Immature natural killer cell (primary cell): ENCODE data around the gene PIK3CA. TPM values are rescaled to one million over a fixed set of nuclear protein-coding genes. Genes with fewer than 3 reads are reported as not detected.

Source experiments
- DNase-seq, 3 donors: peaks; one replicate each; pipeline ENCODE4 v3.0.0; 2022; ENCODE audit warnings: mixed read lengths in 1 of 3
- H3K27ac Mint-ChIP-seq, 6 donors: one replicate each; pipeline ENCODE4 v1.8.0; 2020; ENCODE audit warnings: mixed read lengths in 6 of 6, mild to moderate bottlenecking in 5 of 6, inconsistent platforms in 4 of 6, moderate library complexity in 3 of 6
- H3K27me3 Mint-ChIP-seq, 3 donors: one replicate each; pipeline ENCODE4 v1.8.0; 2020 to 2021; ENCODE audit warnings: low read depth in 3 of 3, mild to moderate bottlenecking in 3 of 3, mixed read lengths in 3 of 3, moderate library complexity in 3 of 3, inconsistent platforms in 1 of 3
- H3K36me3 Mint-ChIP-seq, 3 donors: one replicate each; pipeline ENCODE4 v1.8.0; 2020; ENCODE audit warnings: mixed read lengths in 3 of 3, inconsistent platforms in 2 of 3, mild to moderate bottlenecking in 2 of 3
- H3K4me1 Mint-ChIP-seq, 2 donors: one replicate each; pipeline ENCODE4 v1.8.0; 2020; ENCODE audit warnings: inconsistent platforms in 2 of 2, mild to moderate bottlenecking in 2 of 2, mixed read lengths in 2 of 2, moderate library complexity in 1 of 2
- H3K4me3 Mint-ChIP-seq, 5 donors: one replicate each; pipeline ENCODE4 v1.8.0; 2020; ENCODE audit warnings: mild to moderate bottlenecking in 5 of 5, mixed read lengths in 5 of 5, inconsistent platforms in 3 of 5, moderate library complexity in 3 of 5
- H3K9me3 Mint-ChIP-seq, 6 donors: one replicate each; pipeline ENCODE4 v1.8.0; 2020; ENCODE audit warnings: mild to moderate bottlenecking in 6 of 6, mixed read lengths in 6 of 6, inconsistent platforms in 4 of 6, moderate library complexity in 3 of 6
- polyA plus RNA-seq, 3 donors: library from polyadenylated mRNA; unstranded; fragments of 300-500 nt; fragmentation: Illumina TruSeq; gene quantifications; one replicate each; pipeline ENCODE4 v1.2.3, GENCODE V29; 2021

Gene PIK3CA
- polyA plus RNA-seq, 3 donors from 2014 or later = 10.4 to 20.8 (median 17.2) TPM

DNA sequence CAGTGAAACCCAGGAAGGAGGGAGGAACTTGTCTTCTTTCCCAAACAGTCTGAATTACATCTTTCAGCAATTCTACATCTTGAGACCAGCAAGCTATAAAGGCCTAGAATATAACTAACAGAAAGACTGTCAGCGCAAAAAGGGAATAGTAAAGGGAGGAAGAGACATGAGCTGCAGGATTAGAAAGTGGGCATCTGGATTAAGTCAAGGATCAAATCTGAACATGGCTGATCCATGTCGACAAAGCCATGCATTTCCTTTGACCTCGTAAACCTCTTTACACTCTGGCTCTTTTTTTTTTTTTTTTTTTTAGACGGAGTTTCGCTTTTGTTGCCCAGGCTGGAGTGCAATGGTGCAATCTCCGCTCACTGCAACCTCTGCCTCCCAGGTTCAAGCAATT, 138.2 kb downstream of the PIK3CA start:
- Mint-ChIP-seq H3K27me3 (peaks cover 1 to 13% (median 10%) of the 10 kb centered on the region in 3 donors), H3K36me3 (no peaks in the 10 kb centered on the region), H3K4me1 (no peaks in the 10 kb centered on the region), H3K9me3 (no peaks in the 10 kb centered on the region), H3K4me3 (no peak overlapping the region), H3K27ac (no peak overlapping the region)
- no peak for DNase-seq

- Mint-ChIP-seq H3K27me3 (peaks cover 3 to 5% (median 4%) of the 10 kb centered on the region in 3 donors), H3K4me3 (no peak overlapping the region), H3K36me3 (no peaks in the 10 kb centered on the region), H3K27ac (no peak overlapping the region), H3K4me1 (no peaks in the 10 kb centered on the region), H3K9me3 (no peaks in the 10 kb centered on the region)
- no peak for DNase-seq
Observed at GRCh38 chr3:179288845-179289244, 140.7 kb downstream of the PIK3CA start.

DNA sequence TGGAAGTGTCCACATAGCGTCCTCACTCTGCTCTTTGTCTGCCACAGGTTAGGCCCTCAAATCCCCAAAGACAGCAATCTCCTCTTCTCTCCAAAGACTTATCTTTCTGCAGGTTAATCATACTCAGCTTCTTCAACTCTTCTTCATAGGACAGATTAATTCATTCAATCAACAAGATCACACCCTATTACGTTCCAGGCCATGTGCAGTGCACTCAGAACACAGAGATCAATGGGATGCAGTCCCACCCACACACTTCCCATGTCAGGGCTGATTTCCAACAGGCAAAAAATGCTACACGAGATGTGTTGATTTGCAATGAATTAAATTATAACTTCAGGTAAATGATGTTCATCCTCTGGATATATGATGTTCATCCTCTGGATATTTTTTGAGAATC, 141.1 kb downstream of the PIK3CA start:
- H3K4me3 Mint-ChIP-seq = no peak overlapping the region
- H3K9me3 Mint-ChIP-seq = no peaks in the 10 kb centered on the region
- H3K4me1 Mint-ChIP-seq = no peaks in the 10 kb centered on the region

More for the DNA sequence above, 141.1 kb downstream of the PIK3CA start:
- DNase-seq = no peak
- Mint-ChIP-seq H3K27me3 (peaks cover 3 to 5% (median 3%) of the 10 kb centered on the region in 3 donors), H3K27ac (no peak overlapping the region), H3K36me3 (no peaks in the 10 kb centered on the region)

Other genes starting within 250 kb of the PIK3CA start
- gene ZMAT3, start 76.5 kb upstream of the PIK3CA start, polyA plus RNA-seq = 10 to 100 TPM; 16.1 to 21.6 (median 20.8) TPM
- gene KCNMB3, start 102.8 kb downstream of the PIK3CA start, polyA plus RNA-seq = under 1 TPM in 2 of 3 donors, not detected in 1; 0.20 to 0.43 TPM
- gene ZNF639, start 174.7 kb downstream of the PIK3CA start, polyA plus RNA-seq = 10 to 100 TPM; 40.0 to 54.8 (median 46.7) TPM
- 10 to 100 TPM in 1 of 3 donors, 1 to 10 TPM in 2; 2.2 to 11.1 (median 8.6) TPM for gene MFN1, start 199.4 kb downstream of the PIK3CA start, polyA plus RNA-seq